HG02970 (cell line): ENCODE data around the gene PLBD1.

ENCODE experiments used
- ATAC-seq: cut with Tn5 transposase; IDR thresholded peaks from one replicate; pipeline ENCODE4 v1.9.1; 2021; ENCODE audit warnings: mild to moderate bottlenecking, moderate library complexity, moderate number of reproducible peaks; ENCODE audit not compliant: unreplicated experiment, low FRiP score

The PLBD1 gene

DNA sequence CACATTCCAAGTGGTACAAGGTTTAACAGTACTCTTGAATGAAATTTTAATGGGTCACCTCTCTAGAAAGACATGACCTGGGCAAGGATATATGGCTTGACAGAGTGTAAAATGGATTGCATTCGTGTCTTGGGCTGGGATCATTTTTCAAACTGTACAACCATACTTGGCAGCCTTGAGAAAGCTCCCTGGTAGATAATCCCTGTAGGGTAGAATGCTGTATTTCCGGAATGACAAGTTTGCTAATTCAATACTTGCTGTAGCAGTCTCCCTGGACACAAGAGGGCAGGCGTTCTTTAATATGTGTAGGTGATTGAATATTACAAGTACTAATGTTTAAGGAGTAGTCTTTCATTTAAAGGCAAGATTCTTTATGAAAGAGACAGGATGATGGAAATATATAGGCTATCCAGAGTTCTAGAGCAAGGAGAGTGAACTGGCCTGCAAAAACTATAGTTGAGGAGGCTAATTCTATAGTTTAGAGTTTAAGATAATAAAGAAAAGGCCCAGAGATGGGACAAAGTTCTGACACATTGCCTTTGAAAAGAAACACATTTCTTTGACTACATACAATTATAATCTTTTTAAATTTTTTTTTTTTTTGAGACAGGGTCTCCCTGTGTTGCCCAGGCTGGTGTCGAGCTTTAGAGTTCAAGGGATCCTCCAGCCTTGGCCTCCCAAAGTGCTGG, 53.4 kb downstream of the PLBD1 start:
- ATAC-seq, result no peak

- no peak for ATAC-seq
These were observed 57.1 kb downstream of the PLBD1 start for GRCh38 chr12:14510574-14510973.

DNA sequence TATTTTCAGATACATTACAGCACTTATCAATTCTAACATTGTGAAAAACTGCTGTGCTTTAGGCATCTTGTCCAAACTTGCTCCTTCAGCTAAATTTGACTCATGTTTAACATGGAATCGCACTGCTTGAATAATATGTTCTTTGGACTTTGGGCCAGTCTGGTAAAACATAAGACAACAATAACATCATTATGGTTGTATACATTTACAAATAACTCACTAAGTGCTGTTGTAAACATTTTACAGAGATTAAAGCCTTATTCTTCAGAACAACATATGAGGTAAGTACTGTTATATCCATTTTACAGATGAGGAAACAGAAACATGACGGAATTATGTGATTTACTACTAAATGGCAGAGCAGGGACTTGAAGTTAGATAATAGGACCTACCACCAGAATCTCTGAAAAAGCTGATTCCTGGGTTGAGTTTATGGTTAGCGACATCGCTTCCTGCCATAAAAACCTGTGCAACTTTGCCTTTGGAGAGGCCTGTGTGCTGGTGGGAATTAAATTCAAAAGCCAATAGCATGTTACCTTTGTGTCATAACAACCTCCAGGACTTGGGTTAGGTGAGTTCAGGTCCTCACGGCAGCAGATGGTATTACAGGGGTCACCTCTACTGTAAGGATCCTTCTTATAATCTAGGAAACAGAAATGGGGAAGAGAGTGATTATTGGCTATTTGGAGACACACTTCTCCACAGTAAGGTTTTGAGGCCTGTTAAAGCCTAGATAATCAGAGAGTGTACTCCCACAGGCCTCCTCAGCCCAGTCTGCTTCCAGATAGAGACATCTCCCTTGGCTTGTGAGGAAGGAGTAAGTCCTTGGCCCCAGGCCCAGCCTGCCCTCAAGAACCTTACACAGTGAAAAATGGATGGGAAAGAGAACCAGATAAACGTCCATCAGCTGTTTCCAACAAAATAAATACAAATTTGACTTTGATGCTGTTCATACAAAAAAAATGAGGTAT, 61.8 kb downstream of the PLBD1 start:
- ATAC-seq, result no peak

GRCh38 chr12:14495326-14495725, 72.4 kb downstream of the PLBD1 start:
- no peak for ATAC-seq

GRCh38 chr12:14482886-14483285, 84.8 kb downstream of the PLBD1 start:
- ATAC-seq, result no peak

GRCh38 chr12:14482361-14482760, 85.3 kb downstream of the PLBD1 start:
- ATAC-seq, result no peak

DNA sequence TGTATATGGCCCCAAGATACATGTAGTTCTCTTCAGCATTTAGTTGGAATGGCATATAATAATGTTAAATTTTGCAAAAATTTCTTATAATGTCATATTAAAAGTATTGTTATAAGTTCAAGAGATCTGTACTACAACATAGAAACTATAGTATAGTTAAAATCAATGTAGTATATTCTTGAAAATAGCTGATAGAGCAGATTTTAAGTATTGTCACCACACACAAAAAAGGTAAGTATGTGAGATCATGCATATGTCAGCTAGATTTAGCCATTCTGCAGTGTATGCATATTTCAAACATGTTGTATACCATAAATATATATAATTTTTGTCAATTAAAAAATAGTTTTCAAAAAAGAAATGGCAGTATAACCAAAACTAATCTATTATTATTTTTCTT, 86.5 kb downstream of the PLBD1 start:
- no peak for ATAC-seq

DNA sequence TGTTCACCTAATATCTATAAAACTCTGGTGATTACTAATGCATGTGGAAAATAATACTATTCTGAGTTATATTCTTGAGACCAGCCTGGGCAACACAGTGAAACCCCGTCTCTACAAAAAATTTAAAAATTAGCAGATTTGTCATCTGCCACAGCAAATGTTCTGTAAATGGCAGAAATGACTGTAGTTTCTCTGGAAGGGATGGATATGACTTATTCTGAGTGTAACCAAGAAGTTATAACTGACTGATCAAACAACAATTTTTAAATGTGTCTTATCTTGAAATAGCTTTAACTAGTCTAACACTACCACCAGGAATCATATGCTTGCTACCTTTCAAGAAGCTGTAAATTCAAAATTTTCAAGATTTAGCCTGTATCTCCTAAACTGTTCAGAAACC, 88.7 kb downstream of the PLBD1 start:
- ATAC-seq, result no peak

DNA sequence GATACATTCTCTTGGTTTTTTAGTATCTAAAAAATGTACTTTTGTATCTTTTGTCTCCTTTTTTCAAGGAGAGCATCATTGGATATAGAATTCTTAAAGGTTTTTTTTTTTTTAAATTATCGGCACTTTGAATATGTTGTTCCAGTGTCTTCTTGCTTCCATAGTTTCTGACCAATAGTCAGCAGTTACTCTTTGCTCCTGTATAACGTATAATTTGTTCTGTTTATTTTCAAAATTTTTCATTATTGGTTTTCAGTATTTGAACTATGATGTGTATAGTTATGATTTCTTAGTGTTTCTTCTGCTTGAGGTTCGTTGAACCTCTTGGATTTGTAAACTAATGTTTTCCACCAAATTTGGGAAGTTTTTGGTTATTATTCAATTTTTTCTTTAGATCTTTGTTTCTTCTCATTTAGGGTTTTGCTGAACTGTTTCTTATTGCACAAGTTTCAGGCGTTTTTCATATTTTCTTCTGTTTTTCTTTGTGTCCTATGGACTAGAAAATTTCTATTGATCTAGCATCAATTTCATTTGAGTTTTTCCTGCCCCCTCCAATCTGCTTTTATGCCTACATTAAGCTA, 93.9 kb downstream of the PLBD1 start:
- ATAC-seq, result no peak

DNA sequence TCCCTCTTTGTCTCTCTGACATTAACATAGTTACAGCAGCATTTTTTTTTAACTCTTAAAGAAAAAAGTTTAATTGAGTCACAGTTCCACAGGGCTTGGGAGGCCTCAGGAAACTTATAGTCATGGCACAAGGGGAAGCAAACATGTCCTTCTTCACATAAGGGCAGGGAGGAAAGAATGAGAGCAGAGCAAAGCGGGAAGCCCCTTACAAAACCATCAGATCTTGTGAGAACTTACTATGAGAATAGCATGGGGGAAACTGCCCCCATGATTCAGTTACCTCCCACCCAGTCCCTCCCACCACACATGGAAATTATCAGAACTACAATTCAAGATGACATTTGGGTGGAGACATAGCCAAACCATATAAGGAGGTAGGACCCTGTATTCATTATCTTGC, 96.2 kb downstream of the PLBD1 start:
- ATAC-seq, result no peak

DNA sequence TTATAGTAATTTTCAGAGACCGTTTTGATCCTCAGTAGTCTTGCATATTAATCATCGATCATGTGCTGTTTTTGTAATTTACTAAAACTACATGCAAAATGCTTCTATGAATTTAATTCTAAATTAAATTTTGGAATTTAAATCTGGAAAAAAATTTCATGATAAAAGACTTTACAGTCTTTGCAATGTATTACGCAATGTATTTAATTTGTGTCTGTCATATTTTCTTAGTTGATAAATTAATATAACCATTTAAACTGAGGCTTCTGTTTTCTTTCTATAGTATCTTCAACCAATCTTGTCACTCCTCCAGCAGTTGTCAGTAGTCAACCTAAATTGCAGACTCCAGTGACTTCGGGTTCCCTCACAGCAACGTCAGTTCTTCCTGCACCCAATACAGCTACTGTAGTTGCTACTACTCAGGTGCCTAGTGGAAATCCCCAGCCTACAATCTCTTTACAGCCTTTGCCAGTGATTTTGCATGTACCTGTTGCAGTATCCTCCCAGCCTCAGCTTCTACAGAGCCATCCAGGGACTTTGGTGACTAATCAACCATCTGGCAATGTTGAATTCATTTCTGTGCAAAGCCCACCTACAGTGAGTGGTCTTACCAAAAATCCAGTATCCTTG, 107.4 kb downstream of the PLBD1 start:
- no peak for ATAC-seq

DNA sequence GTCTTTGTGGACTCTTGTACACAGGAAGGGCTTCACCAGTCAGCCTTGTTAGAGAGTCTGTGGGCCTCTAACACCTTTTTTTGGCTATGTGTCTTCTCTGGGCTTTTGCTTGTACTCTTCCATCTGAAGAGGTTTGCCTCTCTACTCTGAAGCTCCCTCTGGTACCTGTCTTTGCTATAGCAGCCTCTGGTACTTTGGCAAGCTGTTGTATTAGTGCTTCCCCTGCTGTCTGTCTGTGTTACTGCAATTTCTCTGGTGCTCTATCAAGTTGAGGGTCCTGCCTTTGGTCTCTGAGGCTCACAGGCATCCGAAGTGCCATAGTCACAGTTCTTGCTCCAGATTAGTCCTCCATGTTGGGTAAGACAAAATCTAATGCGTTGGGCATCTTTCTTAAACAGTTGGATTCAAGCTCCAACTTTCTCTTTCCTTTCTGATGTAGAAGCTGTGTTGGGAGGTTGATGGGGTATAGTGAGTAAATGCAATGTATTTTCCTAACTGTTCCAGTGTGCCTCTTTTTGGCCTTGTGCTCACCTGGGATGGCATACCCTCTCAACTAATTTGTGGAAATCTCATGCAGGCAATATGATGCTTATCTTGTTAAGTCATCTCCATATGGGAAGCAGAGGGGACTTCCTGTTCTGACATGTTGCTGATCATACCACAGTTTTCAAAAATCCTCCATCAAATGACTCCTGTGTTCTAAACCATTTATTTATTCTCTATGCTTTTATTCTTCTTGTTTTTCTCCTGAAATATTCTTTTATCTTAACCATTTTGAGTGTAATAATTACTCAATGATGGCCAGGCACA, 113.4 kb downstream of the PLBD1 start:
- no peak for ATAC-seq
